Measurements from ENCODE around the gene BCL2L15. TPM values are rescaled to one million over a fixed set of nuclear protein-coding genes. Genes with fewer than 3 reads are reported as not detected.
A peak's percentile ranks its signal among the peaks of the same experiment; 100 is the strongest.

Gene BCL2L15
- total and polyA plus RNA-seq, 4 donors = 0.59 to 2.0 (median 0.90) TPM

- H3K4me3 ChIP-seq (ENCODE audit: low read depth, low read length) = peak within 1 kb of the TSS; percentile 91
- H3K27ac ChIP-seq (ENCODE audit: low read depth, low read length) = peak within 1 kb of the TSS; percentile 96
- peaks cover 4% of the 10 kb centered on the region for H3K4me1 ChIP-seq (ENCODE audit: control insufficient read depth, insufficient read depth, low read length)
- peak; percentile 89 to 99 (median 94) for DNase-seq (ENCODE audit: low read depth in 4 of 6, low spot score in 6 of 6)
- WGBS (ENCODE audit: insufficient coverage) = 0% methylated on average over 50 of the region's 61 CpGs
- H3K27me3 ChIP-seq (ENCODE audit: control insufficient read depth, insufficient read depth, low read length) = no peaks in the 10 kb centered on the region
- H3K36me3 ChIP-seq (ENCODE audit: control insufficient read depth, insufficient read depth, low read length) = no peaks in the 10 kb centered on the region
- H3K9me3 ChIP-seq (ENCODE audit: control insufficient read depth, insufficient read depth, low read length) = no peaks in the 10 kb centered on the region
Measured at GRCh38 chr1:113928941-113929749, 41.8 kb upstream of the BCL2L15 start, which contains the start of gene HIPK1. HIPK1 (plus strand) TSS chr1:113929324.

GRCh38 chr1:113928187-113928930 is 41.0 kb upstream of the BCL2L15 start:
- H3K9me3 ChIP-seq (ENCODE audit: control insufficient read depth, insufficient read depth, low read length) = no peaks in the 10 kb centered on the region
- 0% methylated on average over 1 of the region's 6 CpGs for WGBS (ENCODE audit: insufficient coverage)
- no peak for DNase-seq (ENCODE audit: low read depth in 4 of 6, low spot score in 6 of 6)

GRCh38 chr1:113924473-113924872 is 37.1 kb upstream of the BCL2L15 start:
- Histone ChIP-seq H3K4me3 (ENCODE audit: low read depth, low read length) (no peak overlapping the region), H3K9me3 (ENCODE audit: control insufficient read depth, insufficient read depth, low read length) (no peaks in the 10 kb centered on the region), H3K27me3 (ENCODE audit: control insufficient read depth, insufficient read depth, low read length) (no peaks in the 10 kb centered on the region), H3K36me3 (ENCODE audit: control insufficient read depth, insufficient read depth, low read length) (no peaks in the 10 kb centered on the region), H3K4me1 (ENCODE audit: control insufficient read depth, insufficient read depth, low read length) (no peaks in the 10 kb centered on the region), H3K27ac (ENCODE audit: low read depth, low read length) (no peak overlapping the region)
- no peak for DNase-seq (ENCODE audit: low read depth in 4 of 6, low spot score in 6 of 6)
- WGBS (ENCODE audit: insufficient coverage) = no CpG with 5 or more reads among the region's 2 CpGs

More at GRCh38 chr1:113928187-113928930, 41.0 kb upstream of the BCL2L15 start:
- Histone ChIP-seq H3K4me1 (ENCODE audit: control insufficient read depth, insufficient read depth, low read length) (peaks cover 4% of the 10 kb centered on the region), H3K4me3 (ENCODE audit: low read depth, low read length) (peak overlapping the region; percentile 91), H3K36me3 (ENCODE audit: control insufficient read depth, insufficient read depth, low read length) (no peaks in the 10 kb centered on the region), H3K27ac (ENCODE audit: low read depth, low read length) (peak overlapping the region; percentile 96), H3K27me3 (ENCODE audit: control insufficient read depth, insufficient read depth, low read length) (no peaks in the 10 kb centered on the region)

- H3K27ac ChIP-seq (ENCODE audit: low read depth, low read length) = no peak overlapping the region
- WGBS (ENCODE audit: insufficient coverage) = no CpG with 5 or more reads among the region's 4 CpGs
Measured at GRCh38 chr1:113922957-113923356, 35.6 kb upstream of the BCL2L15 start.

GRCh38 chr1:113918243-113918642 is 30.9 kb upstream of the BCL2L15 start:
- Histone ChIP-seq H3K9me3 (ENCODE audit: control insufficient read depth, insufficient read depth, low read length) (no peaks in the 10 kb centered on the region), H3K27ac (ENCODE audit: low read depth, low read length) (no peak overlapping the region), H3K36me3 (ENCODE audit: control insufficient read depth, insufficient read depth, low read length) (no peaks in the 10 kb centered on the region), H3K4me3 (ENCODE audit: low read depth, low read length) (no peak overlapping the region), H3K4me1 (ENCODE audit: control insufficient read depth, insufficient read depth, low read length) (no peaks in the 10 kb centered on the region), H3K27me3 (ENCODE audit: control insufficient read depth, insufficient read depth, low read length) (no peaks in the 10 kb centered on the region)
- no peak for DNase-seq (ENCODE audit: low read depth in 4 of 6, low spot score in 6 of 6)

More at GRCh38 chr1:113922957-113923356, 35.6 kb upstream of the BCL2L15 start:
- no peaks in the 10 kb centered on the region for H3K4me1 ChIP-seq (ENCODE audit: control insufficient read depth, insufficient read depth, low read length)
- H3K27me3 ChIP-seq (ENCODE audit: control insufficient read depth, insufficient read depth, low read length) = no peaks in the 10 kb centered on the region
- H3K36me3 ChIP-seq (ENCODE audit: control insufficient read depth, insufficient read depth, low read length) = no peaks in the 10 kb centered on the region
- no peak for DNase-seq (ENCODE audit: low read depth in 4 of 6, low spot score in 6 of 6)
- no peaks in the 10 kb centered on the region for H3K9me3 ChIP-seq (ENCODE audit: control insufficient read depth, insufficient read depth, low read length)
- no peak overlapping the region for H3K4me3 ChIP-seq (ENCODE audit: low read depth, low read length)

- H3K9me3 ChIP-seq (ENCODE audit: control insufficient read depth, insufficient read depth, low read length) = no peaks in the 10 kb centered on the region
- no peaks in the 10 kb centered on the region for H3K27me3 ChIP-seq (ENCODE audit: control insufficient read depth, insufficient read depth, low read length)
- 92% methylated on average over 2 of the region's 2 CpGs for WGBS (ENCODE audit: insufficient coverage)
- H3K4me1 ChIP-seq (ENCODE audit: control insufficient read depth, insufficient read depth, low read length) = no peaks in the 10 kb centered on the region
- H3K27ac ChIP-seq (ENCODE audit: low read depth, low read length) = no peak overlapping the region
- no peak overlapping the region for H3K4me3 ChIP-seq (ENCODE audit: low read depth, low read length)
- H3K36me3 ChIP-seq (ENCODE audit: control insufficient read depth, insufficient read depth, low read length) = no peaks in the 10 kb centered on the region
- no peak for DNase-seq (ENCODE audit: low read depth in 4 of 6, low spot score in 6 of 6)
Measured at GRCh38 chr1:113917400-113918082, 30.2 kb upstream of the BCL2L15 start.

- no peaks in the 10 kb centered on the region for H3K9me3 ChIP-seq (ENCODE audit: control insufficient read depth, insufficient read depth, low read length)
- 90% methylated on average over 4 of the region's 5 CpGs for whole genome bisulfite sequencing (ENCODE audit: insufficient coverage)
- no peak overlapping the region for H3K27ac ChIP-seq (ENCODE audit: low read depth, low read length)
- no peaks in the 10 kb centered on the region for H3K36me3 ChIP-seq (ENCODE audit: control insufficient read depth, insufficient read depth, low read length)
- H3K4me1 ChIP-seq (ENCODE audit: control insufficient read depth, insufficient read depth, low read length) = no peaks in the 10 kb centered on the region
- DNase-seq (ENCODE audit: low read depth in 4 of 6, low spot score in 6 of 6) = no peak
- H3K4me3 ChIP-seq (ENCODE audit: low read depth, low read length) = no peak overlapping the region
- H3K27me3 ChIP-seq (ENCODE audit: control insufficient read depth, insufficient read depth, low read length) = no peaks in the 10 kb centered on the region
Measured at GRCh38 chr1:113916974-113917373, 29.6 kb upstream of the BCL2L15 start.

GRCh38 chr1:113913887-113914664 is 26.7 kb upstream of the BCL2L15 start:
- H3K4me3 ChIP-seq (ENCODE audit: low read depth, low read length) = no peak overlapping the region
- H3K4me1 ChIP-seq (ENCODE audit: control insufficient read depth, insufficient read depth, low read length) = no peaks in the 10 kb centered on the region
- H3K27ac ChIP-seq (ENCODE audit: low read depth, low read length) = no peak overlapping the region
- 86% methylated on average over 1 of the region's 5 CpGs for WGBS (ENCODE audit: insufficient coverage)
- no peaks in the 10 kb centered on the region for H3K27me3 ChIP-seq (ENCODE audit: control insufficient read depth, insufficient read depth, low read length)
- no peaks in the 10 kb centered on the region for H3K9me3 ChIP-seq (ENCODE audit: control insufficient read depth, insufficient read depth, low read length)
- DNase-seq (ENCODE audit: low read depth in 4 of 6, low spot score in 6 of 6) = no peak
- H3K36me3 ChIP-seq (ENCODE audit: control insufficient read depth, insufficient read depth, low read length) = peaks cover 15% of the 10 kb centered on the region

GRCh38 chr1:113913312-113913668 is 25.9 kb upstream of the BCL2L15 start:
- no peaks in the 10 kb centered on the region for H3K4me1 ChIP-seq (ENCODE audit: control insufficient read depth, insufficient read depth, low read length)
- H3K27ac ChIP-seq (ENCODE audit: low read depth, low read length) = no peak overlapping the region
- 81% methylated on average over 3 of the region's 3 CpGs for WGBS (ENCODE audit: insufficient coverage)
- H3K9me3 ChIP-seq (ENCODE audit: control insufficient read depth, insufficient read depth, low read length) = no peaks in the 10 kb centered on the region
- DNase-seq (ENCODE audit: low read depth in 4 of 6, low spot score in 6 of 6) = no peak
- H3K36me3 ChIP-seq (ENCODE audit: control insufficient read depth, insufficient read depth, low read length) = peaks cover 19% of the 10 kb centered on the region
- no peak overlapping the region for H3K4me3 ChIP-seq (ENCODE audit: low read depth, low read length)
- no peaks in the 10 kb centered on the region for H3K27me3 ChIP-seq (ENCODE audit: control insufficient read depth, insufficient read depth, low read length)

Measured in spinal cord (tissue), 10 donors.